GM18508 (cell line): ENCODE measurements around the gene PDE10A.

Experiments used
- ATAC-seq: cut with Tn5 transposase; IDR thresholded peaks from one replicate; pipeline ENCODE4 v1.9.1; 2021; ENCODE audit warnings: moderate number of reproducible peaks; ENCODE audit not compliant: insufficient read depth, unreplicated experiment

Gene PDE10A

GRCh38 chr6:165658395-165659058 is 4.5 kb downstream of the PDE10A start:
- ATAC-seq = no peak

GRCh38 chr6:165657325-165657680 is 5.7 kb downstream of the PDE10A start:
- ATAC-seq = no peak

- ATAC-seq = no peak
Measured at GRCh38 chr6:165656581-165657324, 6.3 kb downstream of the PDE10A start.

- ATAC-seq = no peak
Measured at GRCh38 chr6:165655191-165655590, 7.8 kb downstream of the PDE10A start.

GRCh38 chr6:165654144-165654543 is 8.9 kb downstream of the PDE10A start:
- no peak for ATAC-seq

GRCh38 chr6:165653607-165654006 is 9.4 kb downstream of the PDE10A start:
- ATAC-seq = no peak

- no peak for ATAC-seq
Measured at GRCh38 chr6:165653196-165653595, 9.8 kb downstream of the PDE10A start.

- ATAC-seq = no peak
Measured at GRCh38 chr6:165652766-165653165, 10.3 kb downstream of the PDE10A start.

GRCh38 chr6:165649166-165650137 is 13.6 kb downstream of the PDE10A start:
- no peak for ATAC-seq

GRCh38 chr6:165647041-165647440 is 16.0 kb downstream of the PDE10A start:
- ATAC-seq = no peak

- ATAC-seq = no peak
Measured at GRCh38 chr6:165645919-165646318, 17.1 kb downstream of the PDE10A start.

GRCh38 chr6:165644586-165645266 is 18.3 kb downstream of the PDE10A start:
- ATAC-seq = no peak

- ATAC-seq = no peak
Measured at GRCh38 chr6:165643015-165643414, 20.0 kb downstream of the PDE10A start.

GRCh38 chr6:165641672-165642156 is 21.3 kb downstream of the PDE10A start:
- no peak for ATAC-seq

GRCh38 chr6:165640806-165641205 is 22.2 kb downstream of the PDE10A start:
- no peak for ATAC-seq

GRCh38 chr6:165638530-165638929 is 24.5 kb downstream of the PDE10A start:
- no peak for ATAC-seq

GRCh38 chr6:165637586-165637985 is 25.5 kb downstream of the PDE10A start:
- no peak for ATAC-seq

- no peak for ATAC-seq
Measured at GRCh38 chr6:165636402-165637048, 26.5 kb downstream of the PDE10A start.

- ATAC-seq = no peak
Measured at GRCh38 chr6:165635965-165636364, 27.1 kb downstream of the PDE10A start.
